Lung (tissue), 12 donors: Measurements from ENCODE around the gene COMP. TPM values are rescaled to one million over a fixed set of nuclear protein-coding genes. Genes with fewer than 3 reads are reported as not detected.

Experiments used
- ATAC-seq: fragments of 200-7000 bp; cut with Tn5 transposase; one replicate; pipeline ENCODE4 v1.9.1; 2020; ENCODE audit warnings: moderate number of reproducible peaks; ENCODE audit not compliant: insufficient read depth, low FRiP score
- DNase-seq, 3 donors: peaks; one replicate each; pipeline ENCODE4 v3.0.0-alpha.2; 2013 to 2017
- H3K27ac ChIP-seq, 2 donors: one replicate each; pipeline ENCODE4 v1.5.1; 2013; ENCODE audit warnings: mild to moderate bottlenecking in 2 of 2, moderate library complexity in 2 of 2, control low read depth in 1 of 2, inconsistent platforms in 1 of 2, low read depth in 1 of 2, low read length in 1 of 2
- H3K27me3 ChIP-seq, 3 donors: one replicate each; pipeline ENCODE4 v1.5.1; 2013; ENCODE audit warnings: low read length in 2 of 3; ENCODE audit not compliant: control insufficient read depth in 3 of 3, insufficient read depth in 3 of 3
- H3K36me3 ChIP-seq, 4 donors: one replicate each; pipeline ENCODE4 v1.5.1; 2013; ENCODE audit warnings: low read length in 4 of 4, mild to moderate bottlenecking in 1 of 4, moderate library complexity in 1 of 4; ENCODE audit not compliant: control insufficient read depth in 4 of 4, insufficient read depth in 4 of 4
- H3K4me1 ChIP-seq, 5 donors: one replicate each; pipeline ENCODE4 v1.5.1; 2013; ENCODE audit warnings: low read length in 5 of 5, mild to moderate bottlenecking in 2 of 5, moderate library complexity in 1 of 5; ENCODE audit not compliant: control insufficient read depth in 5 of 5, insufficient read depth in 5 of 5
- H3K4me3 ChIP-seq: one replicate; pipeline ENCODE4 v1.5.1; 2013; ENCODE audit warnings: mild to moderate bottlenecking, control low read depth, moderate library complexity
- H3K9ac ChIP-seq, 2 donors: one replicate each; pipeline ENCODE4 v1.5.1; 2013; ENCODE audit warnings: low read length in 2 of 2, control low read depth in 1 of 2; ENCODE audit not compliant: insufficient read depth in 1 of 2
- H3K9me3 ChIP-seq, 4 donors: one replicate each; pipeline ENCODE4 v1.5.1; 2013; ENCODE audit warnings: low read length in 3 of 4, mild to moderate bottlenecking in 1 of 4, moderate library complexity in 1 of 4; ENCODE audit not compliant: control insufficient read depth in 4 of 4, insufficient read depth in 3 of 4
- WGBS, 2 donors: extraction: QIAGEN DNeasy Blood & Tissue Kit; methylation state at CpG; one replicate each; pipeline ENCODE4 v1.1.7; 2013; 5-methylcytosine and 5-hydroxymethylcytosine counted together
- polyA plus RNA-seq, 2 donors: library from polyadenylated mRNA; stranded (reverse); fragments of 200-250 nt; gene quantifications; one replicate each; pipeline ENCODE4 v1.2.1, GENCODE V29; 2013
- total RNA-seq, 2 donors: library from RNA; depleted of rRNA in 1 of 2; stranded (reverse); fragments of >200 nt in 1 of 2; gene quantifications; one replicate each; pipeline ENCODE4 v1.2.1, GENCODE V29; 2014 to 2021
- TF ChIP-seq, protein P1 (sequence below): IDR thresholded peaks from 2 replicates; pipeline ENCODE4 v1.5.1; 2012; ENCODE audit warnings: mild to moderate bottlenecking; ENCODE audit errors: control extremely low read depth, extremely low read depth
- donor health status: control.
- donor health status: control.
- donor health status: Bipolar disorder and iron deficiency.
- donor health status: healthy.
- donor health status: DM: yes; HTN: yes; CAD: no.

Gene COMP
- total and polyA plus RNA-seq, 4 donors: 1.7 to 3.5 (median 2.4) TPM; not detected in 1

DNA sequence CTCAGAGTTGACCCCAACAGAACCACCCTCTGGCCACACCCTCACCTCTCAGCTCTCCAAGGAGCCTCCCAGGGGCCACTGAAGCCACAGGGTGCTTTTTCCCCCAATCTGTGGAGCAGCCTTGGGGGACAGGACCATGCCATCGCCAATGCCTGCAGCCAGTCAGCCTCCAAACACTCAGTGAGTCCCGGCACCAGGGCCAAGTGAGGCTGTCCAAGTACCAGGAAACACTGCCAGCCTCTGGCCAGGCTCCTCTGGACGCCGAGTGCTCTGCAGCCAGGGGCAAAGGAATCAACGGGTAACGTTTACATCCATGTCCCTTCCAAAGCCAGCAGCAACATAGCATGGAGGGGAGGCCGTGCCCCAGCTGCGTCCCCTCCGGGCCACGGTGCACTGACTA lies 9.5 kb upstream of the COMP start:
- Histone ChIP-seq H3K4me1 (peaks cover 0 to under 1% (median 0%) of the 10 kb centered on the region in 5 donors), H3K27me3 (peaks cover 0 to 30% (median 24%) of the 10 kb centered on the region in 3 donors), H3K9me3 (no peaks in the 10 kb centered on the region), H3K4me3 (no peak overlapping the region), H3K27ac (no peak overlapping the region), H3K9ac (no peak overlapping the region), H3K36me3 (no peaks in the 10 kb centered on the region)
- ATAC-seq (no peak), DNase-seq (no peak)
- WGBS, 2 donors: 78 to 82% methylated on average over 10 of the region's 10 CpGs
- TF ChIP-seq, protein P1, sequence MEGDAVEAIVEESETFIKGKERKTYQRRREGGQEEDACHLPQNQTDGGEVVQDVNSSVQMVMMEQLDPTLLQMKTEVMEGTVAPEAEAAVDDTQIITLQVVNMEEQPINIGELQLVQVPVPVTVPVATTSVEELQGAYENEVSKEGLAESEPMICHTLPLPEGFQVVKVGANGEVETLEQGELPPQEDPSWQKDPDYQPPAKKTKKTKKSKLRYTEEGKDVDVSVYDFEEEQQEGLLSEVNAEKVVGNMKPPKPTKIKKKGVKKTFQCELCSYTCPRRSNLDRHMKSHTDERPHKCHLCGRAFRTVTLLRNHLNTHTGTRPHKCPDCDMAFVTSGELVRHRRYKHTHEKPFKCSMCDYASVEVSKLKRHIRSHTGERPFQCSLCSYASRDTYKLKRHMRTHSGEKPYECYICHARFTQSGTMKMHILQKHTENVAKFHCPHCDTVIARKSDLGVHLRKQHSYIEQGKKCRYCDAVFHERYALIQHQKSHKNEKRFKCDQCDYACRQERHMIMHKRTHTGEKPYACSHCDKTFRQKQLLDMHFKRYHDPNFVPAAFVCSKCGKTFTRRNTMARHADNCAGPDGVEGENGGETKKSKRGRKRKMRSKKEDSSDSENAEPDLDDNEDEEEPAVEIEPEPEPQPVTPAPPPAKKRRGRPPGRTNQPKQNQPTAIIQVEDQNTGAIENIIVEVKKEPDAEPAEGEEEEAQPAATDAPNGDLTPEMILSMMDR: no peak

GRCh38 chr19:18800079-18800478 lies 9.0 kb upstream of the COMP start:
- Histone ChIP-seq H3K27ac (no peak overlapping the region), H3K9me3 (no peaks in the 10 kb centered on the region), H3K9ac (no peak overlapping the region), H3K4me3 (no peak overlapping the region), H3K27me3 (peaks cover 0 to 30% (median 24%) of the 10 kb centered on the region in 3 donors), H3K4me1 (peaks cover 0 to 3% (median 0%) of the 10 kb centered on the region in 5 donors), H3K36me3 (no peaks in the 10 kb centered on the region)
- TF ChIP-seq, protein P1: no peak
- ATAC-seq (no peak), DNase-seq (no peak)

GRCh38 chr19:18799389-18799970 lies 8.4 kb upstream of the COMP start:
- no peak for ATAC-seq
- Histone ChIP-seq H3K4me3 (no peak overlapping the region), H3K36me3 (no peaks in the 10 kb centered on the region), H3K9ac (no peak overlapping the region), H3K9me3 (no peaks in the 10 kb centered on the region), H3K4me1 (peaks cover 0 to 3% (median 0%) of the 10 kb centered on the region in 5 donors), H3K27ac (no peak overlapping the region), H3K27me3 (peaks cover 0 to 33% (median 26%) of the 10 kb centered on the region in 3 donors)
- TF ChIP-seq, protein P1: no peak
- DNase-seq: no peak
